NCI-H2171 (cell line): ENCODE measurements around the gene HOXD4.

Experiments used
- DNase-seq: peaks from one replicate; lab custom pipeline; 2025; lab: John Stamatoyannopoulos, UW

Gene HOXD4

DNA sequence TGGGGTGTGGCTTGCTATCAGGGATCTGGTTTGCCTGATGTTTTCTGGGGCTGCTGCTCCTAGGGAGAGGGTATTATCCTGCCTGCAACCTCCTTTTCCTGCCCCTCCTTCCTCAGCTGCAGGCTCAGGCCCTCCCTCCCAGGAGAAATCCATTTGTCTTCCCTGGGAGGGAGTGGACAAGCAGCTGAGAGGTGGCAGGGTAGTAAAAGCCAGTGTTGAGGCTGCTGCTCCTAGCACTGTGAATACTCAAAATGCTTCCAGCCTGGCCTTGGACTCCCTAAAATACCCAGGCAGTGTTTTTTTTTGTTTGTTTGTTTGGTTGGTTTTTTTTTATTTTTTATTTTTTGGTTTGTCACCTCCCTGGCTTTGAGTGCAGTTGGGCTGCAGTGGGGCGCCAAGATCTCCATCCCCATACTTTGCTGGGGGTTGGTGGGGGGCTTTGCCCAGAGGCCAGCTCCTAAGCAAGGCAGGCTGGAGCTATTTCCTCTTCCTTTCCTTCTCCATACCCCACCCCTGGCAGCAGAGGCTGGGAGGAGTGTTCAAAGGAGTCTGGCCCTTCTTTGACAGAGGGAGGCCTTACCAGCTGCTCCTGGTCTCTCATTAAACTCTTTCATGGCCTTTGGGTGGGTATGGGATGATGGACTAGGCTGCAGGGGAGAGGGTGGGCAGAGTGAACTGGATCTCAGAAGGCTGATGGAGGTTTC, 19.4 kb downstream of the HOXD4 start:
- DNase-seq: no peak

- no peak for DNase-seq
These were observed 20.1 kb downstream of the HOXD4 start for GRCh38 chr2:176171351-176172006.

DNA sequence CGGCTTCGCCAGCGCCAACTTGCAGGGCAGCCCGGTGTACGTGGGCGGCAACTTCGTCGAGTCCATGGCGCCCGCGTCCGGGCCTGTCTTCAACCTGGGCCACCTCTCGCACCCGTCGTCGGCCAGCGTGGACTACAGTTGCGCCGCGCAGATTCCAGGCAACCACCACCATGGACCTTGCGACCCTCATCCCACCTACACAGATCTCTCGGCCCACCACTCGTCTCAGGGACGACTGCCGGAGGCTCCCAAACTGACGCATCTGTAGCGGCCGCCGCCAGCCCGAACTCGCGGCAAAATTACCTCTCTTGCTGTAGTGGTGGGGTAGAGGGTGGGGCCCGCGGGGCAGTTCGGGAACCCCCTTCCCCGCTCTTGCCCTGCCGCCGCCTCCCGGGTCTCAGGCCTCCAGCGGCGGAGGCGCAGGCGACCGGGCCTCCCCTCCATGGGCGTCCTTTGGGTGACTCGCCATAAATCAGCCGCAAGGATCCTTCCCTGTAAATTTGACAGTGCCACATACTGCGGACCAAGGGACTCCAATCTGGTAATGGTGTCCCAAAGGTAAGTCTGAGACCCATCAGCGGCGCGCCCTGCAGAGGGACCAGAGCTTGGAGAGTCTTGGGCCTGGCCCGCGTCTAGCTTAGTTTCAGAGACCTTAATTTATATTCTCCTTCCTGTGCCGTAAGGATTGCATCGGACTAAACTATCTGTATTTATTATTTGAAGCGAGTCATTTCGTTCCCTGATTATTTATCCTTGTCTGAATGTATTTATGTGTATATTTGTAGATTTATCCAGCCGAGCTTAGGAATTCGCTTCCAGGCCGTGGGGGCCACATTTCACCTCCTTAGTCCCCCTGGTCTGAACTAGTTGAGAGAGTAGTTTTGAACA, 20.9 kb downstream of the HOXD4 start:
- no peak for DNase-seq

- no peak for DNase-seq
These were observed 21.7 kb downstream of the HOXD4 start for GRCh38 chr2:176172895-176173566.

GRCh38 chr2:176173567-176174381, 22.4 kb downstream of the HOXD4 start:
- DNase-seq: no peak

GRCh38 chr2:176174382-176174823, 23.1 kb downstream of the HOXD4 start:
- no peak for DNase-seq

DNA sequence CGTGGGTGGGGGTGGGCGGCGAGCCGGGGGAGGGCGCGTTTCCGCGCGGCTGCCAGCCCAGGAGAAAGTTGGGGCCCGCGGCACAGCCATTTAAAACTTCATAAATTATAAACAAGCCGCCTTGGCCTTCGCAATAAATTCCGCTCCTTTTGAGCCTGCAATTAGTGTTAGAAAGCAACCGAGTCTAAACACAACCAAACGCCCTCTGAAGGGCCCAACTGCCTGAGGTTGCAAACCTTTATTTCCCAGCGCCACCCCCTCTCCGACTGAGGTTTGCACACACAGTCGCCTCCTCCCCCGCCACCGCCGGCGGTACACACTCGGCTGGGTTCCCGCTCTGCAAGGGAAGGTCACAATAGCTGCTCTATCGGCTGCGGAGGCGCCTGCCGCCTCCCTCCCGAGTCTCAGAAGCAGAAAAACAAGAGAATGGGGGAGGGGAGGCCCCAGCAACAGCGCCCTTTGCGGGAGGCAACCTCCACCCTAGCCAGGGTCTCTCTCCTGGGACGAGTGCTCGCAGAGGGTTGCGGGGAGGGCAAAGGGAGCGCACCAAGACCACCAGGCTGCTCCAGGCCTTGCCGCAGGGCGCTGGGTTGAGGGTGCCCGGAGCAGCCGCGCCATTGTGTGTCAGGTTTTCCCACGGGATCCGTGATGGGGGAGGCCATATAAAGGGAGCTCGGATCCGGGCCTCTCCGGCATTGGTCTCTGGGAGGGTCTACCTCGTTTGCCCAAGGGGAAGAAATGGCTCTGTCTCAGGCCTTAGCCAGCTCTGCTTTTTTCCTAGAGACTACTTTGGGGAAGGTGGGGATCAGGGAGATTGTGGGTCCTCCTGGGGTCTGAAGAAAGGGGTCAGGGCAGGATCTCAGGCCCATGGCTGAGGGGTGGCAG, 23.7 kb downstream of the HOXD4 start:
- no peak for DNase-seq

GRCh38 chr2:176175709-176176607, 24.6 kb downstream of the HOXD4 start:
- DNase-seq: no peak

DNA sequence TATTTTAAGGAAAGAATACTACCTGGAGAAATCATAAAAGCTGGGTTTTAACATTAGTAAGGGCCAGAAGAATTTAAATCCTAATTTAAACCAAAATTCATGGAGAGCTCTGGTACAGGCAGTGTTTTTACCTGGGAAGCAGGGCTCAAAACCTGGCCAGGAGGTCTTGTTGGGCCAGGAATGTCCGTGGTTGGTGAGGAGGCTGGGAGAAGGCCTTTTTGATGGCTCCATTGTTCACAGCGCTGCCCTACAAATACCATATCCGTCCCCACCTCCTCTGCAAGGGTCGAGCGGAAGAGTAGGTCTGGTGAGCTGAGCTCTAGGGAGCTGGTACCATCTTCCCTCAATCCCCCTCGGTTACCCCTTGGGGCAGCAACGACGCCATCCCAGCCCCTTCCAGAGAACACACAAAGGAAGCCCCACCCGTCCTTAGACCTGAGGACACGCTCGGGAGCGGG, 26.3 kb downstream of the HOXD4 start:
- DNase-seq: no peak

- peak; percentile 81 for DNase-seq
These were observed 26.8 kb downstream of the HOXD4 start for GRCh38 chr2:176178038-176178756.

GRCh38 chr2:176178757-176179295, 27.5 kb downstream of the HOXD4 start:
- no peak for DNase-seq

DNA sequence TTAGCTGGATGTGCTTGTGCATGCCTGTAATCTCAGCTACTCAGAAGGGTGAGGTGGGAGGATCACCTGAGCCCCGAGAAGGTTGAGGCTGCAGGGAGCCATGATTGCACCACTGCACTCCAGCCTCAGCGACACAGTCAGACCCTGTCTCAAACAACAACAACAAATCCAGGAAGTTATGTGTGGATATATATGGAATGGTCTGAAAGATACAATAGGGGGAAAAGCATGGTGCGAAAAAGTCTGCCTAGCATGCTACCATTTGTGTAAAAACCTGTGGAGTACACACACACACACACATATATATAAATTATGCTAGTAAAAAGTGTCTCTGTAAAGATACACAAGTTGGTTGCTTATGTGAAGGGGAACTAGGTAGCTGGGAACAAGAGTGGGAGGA, 30.2 kb downstream of the HOXD4 start:
- no peak for DNase-seq

DNA sequence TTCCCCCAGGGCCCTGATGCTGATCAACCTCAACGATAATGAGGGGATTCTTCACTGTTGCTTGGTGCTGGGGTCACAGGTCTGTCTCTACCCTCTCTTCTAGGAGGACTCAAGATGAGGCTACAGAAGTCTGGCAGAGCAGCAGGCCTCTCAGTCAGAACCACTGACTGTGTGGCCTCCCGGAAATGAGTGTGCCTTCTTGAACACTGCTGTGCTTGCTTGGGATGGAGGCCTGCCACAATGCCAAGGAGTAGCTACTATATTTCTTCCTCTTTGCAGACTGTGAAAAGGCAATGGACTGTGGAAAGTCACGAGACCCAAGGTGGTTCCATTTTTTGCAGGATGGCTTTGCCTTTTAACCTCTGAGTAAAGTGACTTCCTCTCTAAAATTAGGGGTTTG, 31.3 kb downstream of the HOXD4 start:
- no peak for DNase-seq

DNA sequence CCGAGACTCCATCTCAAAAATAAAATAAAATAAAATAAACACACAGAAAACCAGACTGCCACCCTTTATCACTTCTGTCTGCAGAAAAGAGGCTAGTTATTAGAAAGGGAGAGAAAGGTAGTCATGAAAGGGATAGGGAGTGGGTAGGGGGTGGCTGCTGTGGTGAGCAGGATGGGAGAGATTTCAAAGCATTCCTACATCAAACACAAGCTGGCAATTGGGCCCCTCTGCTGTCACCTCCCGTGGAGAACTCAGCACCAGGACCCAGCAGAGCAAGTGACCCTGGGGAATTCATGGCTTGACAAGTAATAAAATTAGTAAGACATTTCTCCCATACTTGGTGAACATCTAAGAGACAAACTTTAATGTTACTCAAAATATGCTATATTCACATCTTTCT, 33.4 kb downstream of the HOXD4 start:
- no peak for DNase-seq

DNA sequence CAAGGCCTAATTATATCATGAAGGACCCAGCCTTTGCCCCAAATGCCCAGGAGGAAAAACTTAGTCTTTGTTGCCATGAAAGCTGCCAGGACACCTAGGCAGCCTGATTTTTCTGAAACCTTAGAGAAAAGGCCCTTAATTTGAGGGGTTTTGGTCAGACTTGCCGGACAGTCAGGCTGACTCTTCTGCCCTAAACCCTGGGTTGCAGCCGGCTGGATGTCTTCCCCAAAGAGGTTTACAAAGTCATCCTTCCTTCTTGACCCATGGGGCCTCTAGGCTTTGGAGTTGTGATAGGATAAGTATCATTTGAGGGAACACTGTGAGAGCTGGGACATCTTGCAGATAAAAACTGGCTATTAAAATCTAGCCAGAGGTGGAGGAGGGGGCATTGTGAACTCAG, 34.7 kb downstream of the HOXD4 start:
- DNase-seq: no peak

DNA sequence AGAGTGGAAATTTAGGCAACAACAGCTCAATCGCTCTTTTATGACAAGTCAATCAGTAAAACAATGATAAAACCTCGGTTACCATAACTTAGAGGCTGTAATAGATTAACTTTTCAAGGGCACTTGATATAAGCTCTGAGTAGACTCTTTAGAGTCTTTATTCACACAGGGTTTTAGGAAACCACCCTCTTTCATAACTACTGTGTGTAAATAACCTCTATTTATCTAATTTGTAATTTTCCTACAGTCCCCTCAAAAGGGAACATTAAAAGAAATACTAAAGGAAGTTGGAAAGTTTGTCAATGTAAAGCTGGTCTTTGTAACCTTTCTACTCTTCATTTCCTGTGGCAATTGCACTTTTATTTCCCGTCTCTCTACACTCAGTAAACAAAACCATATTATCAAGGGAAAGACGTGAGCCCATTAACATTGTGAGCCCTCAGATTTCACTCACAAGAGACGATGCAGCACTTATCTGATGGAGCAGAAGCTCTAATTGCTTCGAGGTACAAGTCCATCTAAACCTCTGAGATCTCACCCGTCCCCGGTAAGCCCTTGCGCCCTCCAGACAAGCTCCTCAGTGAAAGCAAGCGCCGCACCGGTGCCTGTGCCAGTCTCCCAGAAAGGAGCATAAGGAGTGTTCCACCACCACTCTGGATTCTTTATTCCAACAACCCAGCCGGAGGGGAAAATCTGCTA, 36.0 kb downstream of the HOXD4 start:
- DNase-seq: no peak
